ENCODE measurements around the gene WDFY4.

Gene WDFY4

DNA sequence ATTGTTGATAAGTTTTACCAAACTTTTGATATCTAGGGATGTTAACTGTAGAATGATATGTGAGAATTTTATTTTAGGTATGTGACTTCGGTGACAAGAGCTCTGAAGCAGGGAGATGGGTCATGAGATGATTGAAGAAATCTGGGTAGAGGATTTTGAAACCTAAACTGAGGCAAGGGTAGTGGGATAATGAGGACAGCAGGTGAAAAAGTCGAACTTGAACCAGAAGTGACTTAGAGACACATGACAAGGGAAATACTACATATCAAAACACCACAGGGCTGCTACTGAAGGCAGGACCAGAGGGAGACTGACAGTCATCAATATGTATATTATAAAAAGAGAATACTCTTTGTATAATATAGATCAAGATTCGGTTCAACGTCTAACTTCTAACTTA, 113.2 kb downstream of the WDFY4 start:
- no peak for DNase-seq

DNA sequence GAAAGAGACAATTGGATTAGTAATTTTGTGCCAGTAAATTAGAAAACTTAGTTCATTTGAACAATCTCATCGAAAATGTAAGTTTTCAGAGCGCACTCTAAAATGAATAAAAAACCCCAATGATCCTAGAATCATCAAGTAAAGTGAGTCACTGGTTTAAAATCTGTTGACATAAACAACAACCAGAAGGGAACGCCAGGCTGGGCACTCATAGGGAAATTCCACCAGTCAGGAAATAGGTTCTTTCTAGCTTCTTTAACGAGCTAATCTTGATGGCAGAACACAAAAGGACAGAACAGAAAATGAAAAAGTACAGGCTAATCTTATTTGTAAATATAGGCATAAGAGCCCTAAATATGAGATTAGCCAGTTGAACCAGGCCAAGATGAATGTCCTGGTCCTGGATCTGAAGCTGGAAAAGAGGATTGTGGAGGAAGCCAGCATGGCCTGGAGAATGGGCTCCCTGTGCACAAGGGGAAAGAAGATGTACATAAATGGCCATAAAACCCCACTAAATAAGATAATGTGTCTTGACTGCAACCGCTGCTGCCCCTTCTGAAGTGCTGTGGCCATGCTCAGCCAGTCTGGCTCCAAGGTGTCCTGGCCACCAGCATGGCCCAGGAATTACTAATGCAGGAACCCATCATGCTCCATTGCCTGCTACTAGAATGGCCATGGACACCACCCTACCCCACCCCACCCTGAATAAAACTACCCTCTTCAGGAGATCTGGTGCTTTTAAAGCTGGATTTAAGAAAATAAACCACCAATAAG, 114.0 kb downstream of the WDFY4 start:
- no peak for DNase-seq

GRCh38 chr10:48799341-48800006, 114.8 kb downstream of the WDFY4 start:
- DNase-seq: no peak

DNA sequence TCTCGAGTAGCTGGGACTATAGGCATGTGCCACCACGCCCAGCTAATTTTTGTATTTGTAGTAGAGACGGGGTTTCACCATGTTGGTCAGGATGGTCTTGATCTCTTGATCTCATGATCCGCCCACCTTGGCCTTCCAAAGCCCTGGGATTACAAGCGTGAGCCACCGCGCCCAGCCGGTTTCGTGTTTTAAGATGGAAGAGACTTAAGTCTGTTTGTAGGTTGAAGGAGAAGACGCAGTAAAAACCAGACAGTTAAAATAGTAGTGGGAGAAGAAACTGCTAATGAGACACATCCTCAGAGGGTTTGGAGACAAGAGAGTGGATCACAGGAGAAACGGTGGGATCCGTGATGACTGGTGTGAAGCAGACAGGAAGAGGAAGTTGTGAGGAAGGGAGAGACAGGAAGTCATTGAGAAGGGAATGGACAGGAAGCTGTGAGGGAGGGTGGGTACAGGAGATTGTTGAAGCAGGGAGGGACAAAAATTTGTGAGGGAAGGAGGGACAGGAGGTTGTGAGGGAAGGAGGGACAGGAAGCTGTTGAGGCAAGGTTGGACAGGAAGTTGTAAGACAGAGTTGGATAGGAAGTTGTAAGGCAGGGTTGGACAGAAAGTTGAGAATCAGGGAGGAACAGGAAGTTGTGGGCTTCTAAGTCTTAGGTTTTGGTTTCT, 115.5 kb downstream of the WDFY4 start:
- DNase-seq: peak in 1 of 14 donors; percentile 10

DNA sequence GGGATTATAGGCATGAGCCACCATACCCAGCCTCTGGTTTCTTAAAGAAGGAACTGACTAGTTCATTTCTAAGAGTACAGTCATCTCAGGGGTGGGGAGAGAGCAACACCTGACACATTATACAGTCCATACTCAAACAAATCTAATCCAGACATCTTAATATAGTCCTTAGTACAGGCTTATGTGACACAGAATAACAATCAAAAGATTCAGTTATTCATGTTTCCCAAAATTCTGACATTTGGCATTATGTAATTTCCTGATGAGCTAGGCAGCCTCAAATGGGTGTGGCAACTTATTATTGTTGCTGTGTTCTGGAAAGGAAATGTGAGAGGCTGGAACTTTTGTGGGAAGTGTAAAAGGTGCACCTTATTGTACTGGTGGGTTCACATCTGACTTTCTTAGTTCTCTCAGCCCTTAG, 116.3 kb downstream of the WDFY4 start:
- DNase-seq: no peak

DNA sequence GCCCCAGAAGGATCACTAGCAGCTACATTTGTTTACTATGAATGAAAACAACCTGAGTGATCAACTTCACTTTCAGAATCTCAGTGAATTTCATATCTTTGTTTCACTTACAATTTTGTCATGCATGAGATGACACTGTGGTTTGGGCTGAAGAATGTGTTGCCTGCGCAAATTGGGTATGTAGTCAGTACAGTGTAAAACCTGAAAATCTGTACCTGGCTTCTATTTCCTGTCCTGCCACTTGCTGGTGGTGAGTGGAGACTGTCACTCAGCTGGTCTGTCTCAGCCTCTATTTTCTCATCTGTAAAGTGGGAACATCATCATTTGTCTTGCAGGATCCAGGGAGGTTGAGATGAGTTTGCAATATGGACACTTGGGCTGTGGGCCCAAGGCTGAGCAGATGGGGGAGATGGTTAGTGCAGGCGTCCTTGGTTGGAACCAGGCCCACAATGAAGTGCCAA, 118.0 kb downstream of the WDFY4 start:
- no peak for DNase-seq

DNA sequence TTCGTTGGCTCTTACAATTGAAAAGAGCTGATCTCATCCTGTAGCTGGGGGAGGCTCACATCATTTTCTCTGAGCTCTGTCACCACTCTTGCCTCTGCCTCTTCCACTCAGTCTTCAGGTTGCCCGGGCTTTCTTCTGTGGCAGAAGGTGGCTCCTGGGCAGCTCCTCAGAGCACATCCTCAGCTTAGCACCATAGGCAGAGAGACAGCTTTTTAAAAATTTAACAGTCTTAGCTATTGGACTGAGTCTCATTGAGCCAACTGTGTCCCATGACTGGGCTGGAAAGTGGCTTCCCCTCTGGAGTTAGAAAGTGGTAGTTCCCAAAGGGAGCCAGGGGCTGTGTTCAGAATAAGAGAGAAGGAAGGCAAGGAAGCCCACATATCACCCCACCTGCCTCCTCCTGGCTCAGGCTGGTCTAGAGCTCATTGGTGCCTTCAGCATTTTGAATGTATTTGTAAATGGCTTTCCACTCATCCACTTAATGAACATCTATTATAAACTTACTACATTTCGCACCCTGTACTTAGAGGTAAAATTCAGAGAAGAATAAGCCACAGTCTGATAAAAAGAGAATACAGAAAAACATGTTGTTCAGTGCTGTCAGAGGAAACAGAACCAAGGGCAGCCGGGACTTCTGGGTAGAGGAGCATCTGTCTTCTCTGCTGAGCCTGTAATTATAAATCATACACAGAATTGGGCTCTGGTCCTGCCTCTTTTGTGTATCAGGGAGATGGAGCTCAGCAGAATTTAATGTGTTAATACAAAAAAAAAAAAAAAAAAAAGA, 119.3 kb downstream of the WDFY4 start:
- DNase-seq: no peak

- peak in 2 of 14 donors; percentile 6 to 24 for DNase-seq
Measured at GRCh38 chr10:48804740-48805182, 120.1 kb downstream of the WDFY4 start.

- DNase-seq: no peak
Measured at GRCh38 chr10:48805411-48805810, 120.7 kb downstream of the WDFY4 start.

DNA sequence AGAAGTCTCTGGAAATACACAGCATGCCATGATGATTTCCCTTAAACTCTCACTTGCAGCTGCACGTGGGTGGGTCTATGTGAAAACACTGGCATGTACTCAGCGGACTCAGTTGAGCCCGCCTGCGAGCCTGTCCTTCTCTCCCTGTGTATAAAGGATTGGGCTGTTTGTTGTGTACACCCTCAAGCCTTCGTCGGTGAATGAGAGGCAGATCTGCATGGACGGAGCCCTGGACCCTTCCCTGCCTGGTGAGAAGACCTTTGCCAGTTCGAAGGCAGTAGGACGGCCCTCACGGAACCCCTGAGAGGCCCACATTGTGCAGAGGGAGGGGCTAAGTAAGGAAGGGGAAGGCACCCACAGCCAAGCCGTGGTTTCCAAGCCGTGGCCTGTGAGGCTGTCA, 121.2 kb downstream of the WDFY4 start:
- peak in 1 of 14 donors; percentile 24 for DNase-seq

DNA sequence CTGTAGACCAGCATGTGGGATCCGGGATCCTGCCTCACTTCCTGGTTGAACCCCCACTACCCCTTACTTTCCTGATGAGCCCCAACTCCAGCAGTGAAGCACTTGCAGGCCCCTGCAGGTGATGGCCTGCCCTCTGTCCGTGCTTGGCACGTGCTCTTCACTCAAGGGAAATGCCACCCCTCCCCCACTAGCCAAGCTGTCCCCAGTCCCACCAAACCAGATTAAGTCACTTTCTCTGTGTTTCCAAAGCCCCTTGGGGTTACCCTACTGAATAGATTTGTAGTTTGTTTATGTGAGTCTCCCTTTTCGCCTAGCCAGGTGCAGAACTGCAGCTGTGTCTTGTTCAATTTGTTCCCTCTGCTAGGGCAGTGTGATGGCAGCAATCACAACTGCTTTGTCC, 121.7 kb downstream of the WDFY4 start:
- no peak for DNase-seq

GRCh38 chr10:48807791-48808470, 123.3 kb downstream of the WDFY4 start:
- no peak for DNase-seq

DNA sequence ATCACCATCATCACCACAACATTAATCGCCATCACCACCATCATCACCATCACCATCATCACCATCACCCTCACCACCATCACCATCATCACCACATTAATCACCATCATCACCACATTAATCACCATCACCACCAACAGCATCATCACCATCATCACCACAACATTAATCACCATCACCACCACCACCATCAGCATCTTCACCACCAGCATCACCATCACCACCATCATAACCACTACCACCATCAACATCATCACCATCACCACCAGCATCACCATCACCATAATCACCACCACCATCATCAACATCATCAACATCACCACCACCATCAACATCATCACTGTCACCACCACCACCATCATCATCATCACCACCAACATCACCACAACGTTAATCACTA, 124.6 kb downstream of the WDFY4 start:
- no peak for DNase-seq

DNA sequence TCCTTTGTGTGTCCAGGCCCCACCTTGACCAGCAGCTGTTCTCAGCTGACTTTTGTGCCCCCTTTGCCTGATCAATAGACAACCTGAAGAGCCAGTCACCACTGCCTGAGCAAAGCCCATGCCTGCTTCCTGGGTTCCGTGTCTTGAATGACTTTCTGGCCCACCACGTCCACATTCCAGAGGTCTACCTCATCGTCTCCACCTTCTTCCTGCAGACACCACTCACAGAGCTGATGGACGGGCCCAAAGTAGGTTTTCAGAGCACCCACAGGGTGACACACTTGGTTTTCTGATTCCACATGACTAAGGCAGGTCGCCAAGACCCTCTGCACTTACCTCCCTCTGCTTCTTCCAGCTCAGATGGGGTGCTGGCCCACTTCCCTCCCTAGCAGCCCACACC, 126.8 kb downstream of the WDFY4 start:
- DNase-seq: no peak

- DNase-seq: no peak
Measured at GRCh38 chr10:48811917-48812316, 127.2 kb downstream of the WDFY4 start.

GRCh38 chr10:48813291-48813690, 128.6 kb downstream of the WDFY4 start:
- no peak for DNase-seq

DNA sequence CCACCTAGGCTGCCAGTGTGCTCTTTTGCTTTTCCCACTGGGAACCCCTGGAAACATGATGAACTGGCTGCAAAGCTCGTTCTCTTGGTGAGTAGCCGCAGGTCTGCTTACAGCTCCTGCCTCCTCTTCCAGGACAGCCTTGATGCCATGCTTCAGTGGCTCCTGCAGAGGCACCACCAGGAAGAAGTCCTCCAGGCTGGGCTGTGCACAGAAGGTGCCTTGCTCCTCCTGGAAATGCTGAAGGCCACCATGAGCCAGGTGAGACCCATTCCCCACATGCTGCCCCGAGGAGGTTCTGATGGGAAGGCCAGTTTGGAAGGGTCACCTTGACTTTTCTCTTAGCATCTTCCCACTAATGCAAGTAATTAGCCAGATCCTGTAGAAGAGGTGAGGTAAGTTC, 129.2 kb downstream of the WDFY4 start:
- DNase-seq: no peak

- no peak for DNase-seq
Measured at GRCh38 chr10:48814933-48815332, 130.3 kb downstream of the WDFY4 start.

- no peak for DNase-seq
Measured at GRCh38 chr10:48817141-48817540, 132.5 kb downstream of the WDFY4 start.

GRCh38 chr10:48818081-48818480, 133.4 kb downstream of the WDFY4 start:
- DNase-seq: no peak

DNA sequence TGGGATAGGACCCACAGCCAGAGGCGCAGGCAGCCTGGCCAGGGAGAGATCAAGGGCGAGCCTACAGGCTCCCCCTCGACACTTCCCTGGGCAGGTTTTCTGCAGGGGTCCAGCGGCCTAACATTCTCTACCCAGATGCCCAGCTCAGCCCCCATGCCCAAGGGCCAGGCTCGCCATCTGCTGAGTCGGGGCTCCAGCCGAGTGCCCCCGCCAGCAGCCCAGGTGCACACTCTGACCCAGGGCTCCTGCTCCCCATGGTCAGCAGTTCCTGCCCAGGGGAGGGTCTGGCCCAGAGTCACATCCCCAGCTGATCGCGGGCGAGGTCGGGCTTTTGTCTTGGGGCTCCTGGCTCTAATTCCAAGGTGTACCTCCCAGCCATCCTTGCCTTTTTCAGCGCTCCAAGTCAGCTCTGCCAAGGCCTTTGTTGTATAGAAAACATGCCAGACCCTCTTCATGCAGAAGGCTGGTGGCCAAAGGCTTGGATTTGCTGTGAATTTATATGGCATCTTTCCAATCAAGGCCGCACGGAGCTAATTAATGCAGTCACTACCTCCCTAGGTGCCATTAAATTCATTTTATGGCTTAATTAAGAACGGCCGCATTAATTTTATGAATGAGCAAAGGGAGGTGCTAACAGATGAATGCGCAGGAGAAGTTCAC, 134.3 kb downstream of the WDFY4 start:
- DNase-seq: peak in 1 of 14 donors; percentile 38
